Endothelial cell of coronary artery (primary cell): Measurements from ENCODE around the gene NCF2. TPM values are rescaled to one million over a fixed set of nuclear protein-coding genes. Genes with fewer than 3 reads are reported as not detected.

Experiments used
- total RNA-seq: library from RNA; depleted of rRNA; stranded (reverse); fragments of >200 nt; gene quantifications from 2 replicates; pipeline ENCODE4 v1.2.3, GENCODE V29; 2014

Gene NCF2
- total RNA-seq: 0.09 TPM in 1 of 2 replicates, not detected in the other

DNA sequence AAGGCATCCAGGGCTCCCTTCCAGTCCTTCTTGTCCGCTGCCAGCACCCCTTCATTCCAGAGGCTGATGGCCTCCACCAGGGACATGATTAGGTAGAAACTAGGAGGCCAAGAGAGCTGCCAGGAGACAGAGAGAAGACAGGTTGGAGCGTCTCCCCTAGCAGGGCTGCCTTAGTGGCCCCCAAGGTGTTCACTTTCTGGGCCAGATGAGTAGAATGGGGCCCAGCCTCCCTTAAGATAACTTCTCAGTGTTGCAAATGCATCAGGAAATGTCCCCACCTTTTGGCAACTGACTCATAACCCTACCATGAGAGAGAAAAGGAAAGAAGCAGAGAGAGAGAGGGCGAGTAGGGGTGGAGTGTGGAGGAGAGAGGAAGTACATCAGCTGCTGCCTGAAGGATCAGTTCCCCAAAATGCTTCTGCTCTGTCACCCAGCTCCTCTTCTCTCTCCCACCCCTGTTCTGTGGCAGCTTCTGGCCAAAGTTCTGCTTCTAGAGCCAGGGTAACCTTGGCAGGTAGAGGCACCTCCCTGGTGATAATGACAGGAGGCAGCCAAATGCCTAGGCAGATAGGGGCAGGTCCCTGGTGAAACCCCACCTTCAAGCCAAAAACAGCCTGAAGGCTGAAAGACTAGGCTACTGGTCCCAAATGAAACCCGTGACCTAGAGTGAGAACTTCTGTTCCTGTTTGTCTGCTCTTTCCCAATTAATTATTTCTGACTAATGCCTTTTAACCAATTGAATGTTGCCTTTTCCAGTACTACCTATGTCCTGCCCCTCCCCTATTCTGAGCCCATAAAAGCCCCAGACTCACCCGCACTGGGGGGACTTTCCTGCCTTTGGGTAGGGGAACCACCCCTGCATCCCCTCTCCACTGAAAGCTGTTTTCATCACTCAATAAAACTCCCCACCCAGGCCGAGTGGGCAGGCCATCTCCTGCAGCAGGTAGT lies at the start of gene NCF2:
Gene NCF2 (minus strand): TSS at position 216 of the 948 bp plus-strand sequence. CDS start 130 bp downstream, at position 86.

GRCh38 chr1:183635606-183636333 lies 45.5 kb upstream of the NCF2 start, which contains the start of gene ARPC5:
Gene ARPC5 (minus strand): TSS chr1:183635783. CDS start chr1:183635659, 124 bp downstream.

Other genes with a start within 250 kb of the NCF2 start
- 0.45 and 0.47 TPM in 2 replicates for gene NMNAT2, start 172.1 kb downstream of the NCF2 start, total RNA-seq
- 18.6 and 27.6 TPM in 2 replicates for gene SMG7, start 118.0 kb downstream of the NCF2 start, total RNA-seq
- 370 and 417 TPM in 2 replicates for gene ARPC5, start 45.3 kb upstream of the NCF2 start, total RNA-seq
- gene APOBEC4, start 62.9 kb upstream of the NCF2 start, total RNA-seq: not detected in 2 replicates
- gene RGL1, start 214.7 kb upstream of the NCF2 start, total RNA-seq: 12.9 and 18.4 TPM in 2 replicates